ENCODE data around the gene CHD1L. TPM values are rescaled to one million over a fixed set of nuclear protein-coding genes. Genes with fewer than 3 reads are reported as not detected.

Gene CHD1L
- total and polyA plus RNA-seq, 2 of the 13 experiments (the other 11 are each of a cell fraction or from before 2014, with no cell fraction given) = 74.3 to 111 TPM

DNA sequence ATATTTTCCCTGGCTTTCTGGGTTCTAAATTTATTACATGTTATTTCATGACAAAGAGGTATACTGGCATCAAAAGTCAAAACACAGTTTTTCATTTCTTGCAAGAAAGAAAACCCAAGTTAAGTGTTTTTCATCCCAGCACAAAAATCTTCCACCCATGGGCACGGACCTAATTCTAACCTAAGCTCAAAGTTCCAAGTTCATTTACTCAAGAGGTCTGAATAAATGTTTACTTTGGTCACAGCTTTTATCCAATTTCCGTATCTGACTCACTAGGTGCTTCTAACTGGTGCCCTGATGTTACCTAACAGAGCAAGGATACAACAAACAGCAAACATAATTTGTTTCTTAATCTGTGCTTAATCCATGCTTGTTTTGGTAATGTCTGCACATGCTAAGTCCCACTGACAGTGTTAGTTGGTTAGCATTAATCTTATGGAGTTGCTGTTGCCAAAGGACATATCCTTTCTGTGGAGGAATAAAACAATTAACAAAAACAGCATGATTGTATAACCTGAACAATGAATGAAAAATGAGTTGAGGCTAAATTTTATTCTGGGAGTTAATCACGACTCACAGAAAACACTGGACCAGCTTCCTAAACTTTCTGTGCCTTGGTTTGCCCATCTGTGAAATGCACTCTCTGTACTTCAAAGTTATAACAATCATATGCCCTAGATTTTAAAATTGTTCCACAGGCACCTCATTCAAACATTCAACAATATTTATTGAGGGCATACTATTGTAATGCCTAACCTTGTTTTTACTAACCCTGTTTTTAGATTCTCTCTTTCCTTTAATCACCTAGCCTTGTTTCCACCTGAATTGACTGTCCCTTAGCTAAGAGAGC, 4.2 kb upstream of the CHD1L start:
- H3K9ac ChIP-seq (ENCODE audit: insufficient read depth, low read depth, low read length) = peak overlapping the region; percentile 70
- TF ChIP-seq, protein P1, sequence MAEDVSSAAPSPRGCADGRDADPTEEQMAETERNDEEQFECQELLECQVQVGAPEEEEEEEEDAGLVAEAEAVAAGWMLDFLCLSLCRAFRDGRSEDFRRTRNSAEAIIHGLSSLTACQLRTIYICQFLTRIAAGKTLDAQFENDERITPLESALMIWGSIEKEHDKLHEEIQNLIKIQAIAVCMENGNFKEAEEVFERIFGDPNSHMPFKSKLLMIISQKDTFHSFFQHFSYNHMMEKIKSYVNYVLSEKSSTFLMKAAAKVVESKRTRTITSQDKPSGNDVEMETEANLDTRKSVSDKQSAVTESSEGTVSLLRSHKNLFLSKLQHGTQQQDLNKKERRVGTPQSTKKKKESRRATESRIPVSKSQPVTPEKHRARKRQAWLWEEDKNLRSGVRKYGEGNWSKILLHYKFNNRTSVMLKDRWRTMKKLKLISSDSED (CRISPR knock-in tag; IDR thresholded peaks at IDR 0.05) = no peak
- no peak for TF ChIP-seq SUZ12 (IDR thresholded peaks at IDR 0.05; ENCODE audit: low read depth, low read length)
- TF ChIP-seq ZNF781 (CRISPR knock-in tag; IDR thresholded peaks at IDR 0.05; ENCODE audit: borderline replicate concordance, not compliant biosample characterization) = no peak
- TF ChIP-seq JUND (CRISPR knock-in tag; IDR thresholded peaks at IDR 0.05) = peak; percentile 90
- no peak for TF ChIP-seq ZFP36 (IDR thresholded peaks at IDR 0.05; ENCODE audit: borderline replicate concordance, low read depth, low read length, partially characterized antibody)
- no peak for TF ChIP-seq ZNF484 (CRISPR knock-in tag; IDR thresholded peaks at IDR 0.05; ENCODE audit: borderline replicate concordance, low read depth)
- peak; percentile 54 for TF ChIP-seq ZNF629 (CRISPR knock-in tag; conservative IDR thresholded peaks at IDR 0.05)
- no peak for TF ChIP-seq CHCHD3 (CRISPR knock-in tag; IDR thresholded peaks at IDR 0.05)
- peak; percentile 71; the same call in 1 of the 2 replicates for TF ChIP-seq SMARCC2 (IDR thresholded peaks at IDR 0.05)
- TF ChIP-seq RNF2 (conservative IDR thresholded peaks at IDR 0.05; ENCODE audit: low read depth) = no peak
- no peak for TF ChIP-seq HCFC1 (IDR thresholded peaks at IDR 0.05; ENCODE audit: low read depth, low read length)
- TF ChIP-seq, protein P2, sequence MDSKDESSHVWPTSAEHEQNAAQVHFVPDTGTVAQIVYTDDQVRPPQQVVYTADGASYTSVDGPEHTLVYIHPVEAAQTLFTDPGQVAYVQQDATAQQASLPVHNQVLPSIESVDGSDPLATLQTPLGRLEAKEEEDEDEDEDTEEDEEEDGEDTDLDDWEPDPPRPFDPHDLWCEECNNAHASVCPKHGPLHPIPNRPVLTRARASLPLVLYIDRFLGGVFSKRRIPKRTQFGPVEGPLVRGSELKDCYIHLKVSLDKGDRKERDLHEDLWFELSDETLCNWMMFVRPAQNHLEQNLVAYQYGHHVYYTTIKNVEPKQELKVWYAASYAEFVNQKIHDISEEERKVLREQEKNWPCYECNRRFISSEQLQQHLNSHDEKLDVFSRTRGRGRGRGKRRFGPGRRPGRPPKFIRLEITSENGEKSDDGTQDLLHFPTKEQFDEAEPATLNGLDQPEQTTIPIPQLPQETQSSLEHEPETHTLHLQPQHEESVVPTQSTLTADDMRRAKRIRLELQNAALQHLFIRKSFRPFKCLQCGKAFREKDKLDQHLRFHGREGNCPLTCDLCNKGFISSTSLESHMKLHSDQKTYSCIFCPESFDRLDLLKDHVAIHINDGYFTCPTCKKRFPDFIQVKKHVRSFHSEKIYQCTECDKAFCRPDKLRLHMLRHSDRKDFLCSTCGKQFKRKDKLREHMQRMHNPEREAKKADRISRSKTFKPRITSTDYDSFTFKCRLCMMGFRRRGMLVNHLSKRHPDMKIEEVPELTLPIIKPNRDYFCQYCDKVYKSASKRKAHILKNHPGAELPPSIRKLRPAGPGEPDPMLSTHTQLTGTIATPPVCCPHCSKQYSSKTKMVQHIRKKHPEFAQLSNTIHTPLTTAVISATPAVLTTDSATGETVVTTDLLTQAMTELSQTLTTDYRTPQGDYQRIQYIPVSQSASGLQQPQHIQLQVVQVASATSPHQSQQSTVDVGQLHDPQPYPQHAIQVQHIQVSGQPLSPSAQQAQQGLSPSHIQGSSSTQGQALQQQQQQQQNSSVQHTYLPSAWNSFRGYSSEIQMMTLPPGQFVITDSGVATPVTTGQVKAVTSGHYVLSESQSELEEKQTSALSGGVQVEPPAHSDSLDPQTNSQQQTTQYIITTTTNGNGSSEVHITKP (CRISPR knock-in tag; IDR thresholded peaks at IDR 0.05; ENCODE audit: low read depth) = no peak
- no peak for TF ChIP-seq ATAD3A (CRISPR knock-in tag; IDR thresholded peaks at IDR 0.05)
- TF ChIP-seq MEF2D (CRISPR knock-in tag; IDR thresholded peaks at IDR 0.05) = peak; percentile 79; the same call in 1 of the 2 replicates
- no peak for TF ChIP-seq EED (CRISPR knock-in tag; IDR thresholded peaks at IDR 0.05)
- no peak for TF ChIP-seq FUBP1 (CRISPR knock-in tag; IDR thresholded peaks at IDR 0.05; ENCODE audit: borderline replicate concordance)
- peak; percentile 96 for TF ChIP-seq ELF3 (CRISPR knock-in tag; IDR thresholded peaks at IDR 0.05)

More for the DNA sequence above, 4.2 kb upstream of the CHD1L start:
- Histone ChIP-seq H3K27ac (ENCODE audit: extremely low read length, insufficient read depth, low read length) (peak overlapping the region; percentile 93), H3K4me2 (ENCODE audit: low read depth, low read length) (peak overlapping the region; percentile 73), H3K4me1 (ENCODE audit: insufficient read depth, low read length) (peaks cover 85% of the 10 kb centered on the region), H4K20me1 (ENCODE audit: insufficient read depth, low read length) (no peaks in the 10 kb centered on the region), H2AFZ (ENCODE audit: low read length) (no peak overlapping the region), H3K36me3 (replicated peaks in 1 of 2; ENCODE audit: control insufficient read depth in 1 of 2, insufficient read depth in 2 of 2, low read length in 2 of 2) (no peaks in the 10 kb centered on the region; a peak in 1 of 5 replicates), H3K27me3 (ENCODE audit: control insufficient read depth in 1 of 2, insufficient read depth in 2 of 2, low read length in 2 of 2) (no peaks in the 10 kb centered on the region), H3K9me3 (ENCODE audit: low read length) (no peaks in the 10 kb centered on the region), H3K79me2 (ENCODE audit: insufficient read depth, low read length) (peaks cover 13% of the 10 kb centered on the region), H3K4me3 (replicated peaks in 1 of 3; ENCODE audit: insufficient read depth in 1 of 3, low read depth in 2 of 3, low read length in 3 of 3) (peak overlapping the region in 1 of 3 experiments; percentile 27; a peak in 1 of 6 replicates)
- ChIA-PET CTCF (ENCODE audit: low intra/inter-chr PET ratio, low total read pairs) (interaction anchor here (1.5 kb wide), 1 partner anchor 13 kb away, joined by 3 read pairs; the partner anchor contains the start of gene FMO5), POLR2A (interaction anchor here (0.7 to 5.3 kb wide), 8 partner anchors 14 to 67 kb away, joined by 3 to 101 read pairs (median 4); partner anchors contain the start of genes FMO5 and PRKAB2)
- in situ Hi-C loops (cut with HindIII; ENCODE audit: extremely low pct_ligation_motif_present, low pct_unique_long_range_greater_than_20kb) (no loop called here), intact Hi-C loops (cut with micrococcal nuclease; ENCODE audit: unreplicated experiment) (loop anchor here (2.0 to 5.0 kb wide), 2 partner anchors 13 to 36 kb away; partner anchors contain the start of gene FMO5)
- FAIRE-seq (peak; percentile 92), ATAC-seq (peak; percentile 15), DNase-seq (ENCODE audit: low spot score) (peak; percentile 96)
- 0% methylated on average over 3 of the region's 3 CpGs for WGBS (ENCODE audit: low lambda C conversion rate)
- BruUV-seq (replicated peaks) = TSS peak; percentile 53
